SU-DHL-6 (cell line): Measurements from ENCODE around the gene PLCB1.

Experiments
- H2AFZ ChIP-seq: fragments of 200-600 bp; sonication (generic); 2 replicates; pipeline ENCODE4 v1.6.1; 2014; ENCODE audit warnings: low read depth, mild to moderate bottlenecking, moderate library complexity, mixed read lengths, antibody characterized with exemption, low read length; ENCODE audit not compliant: severe bottlenecking
- H3F3A ChIP-seq: fragments of 200-600 bp; shearing (Covaris generic); 2 replicates; pipeline ENCODE4 v1.6.0; 2016; ENCODE audit warnings: antibody characterized with exemption, mild to moderate bottlenecking; ENCODE audit not compliant: insufficient read depth
- H3K27ac ChIP-seq: fragments of 200-600 bp; sonication (generic); 2 replicates; pipeline ENCODE4 v1.5.1; 2016; ENCODE audit warnings: low read depth, mild to moderate bottlenecking, low read length, moderate library complexity, mixed read lengths
- H3K27me3 ChIP-seq: fragments of 200-600 bp; sonication (generic), shearing (Covaris generic); 2 replicates; pipeline ENCODE4 v1.6.0; 2014; ENCODE audit warnings: mild to moderate bottlenecking, low read length
- H3K36me3 ChIP-seq: fragments of 200-600 bp; sonication (generic); 2 replicates; pipeline ENCODE4 v1.6.1; 2014; ENCODE audit warnings: mild to moderate bottlenecking, low read length, mixed read lengths
- H3K4me2 ChIP-seq: fragments of 300-600, 200-600 bp; shearing (Covaris generic), sonication (generic); 2 replicates; pipeline ENCODE4 v1.6.0; 2014; ENCODE audit warnings: low read length, low read depth, mild to moderate bottlenecking; ENCODE audit not compliant: poor library complexity, severe bottlenecking
- H3K4me3 ChIP-seq: fragments of 200-600 bp; sonication (generic); 2 replicates; pipeline ENCODE4 v1.5.1; 2014; ENCODE audit warnings: antibody characterized with exemption, low read length, mild to moderate bottlenecking, mixed read lengths; ENCODE audit not compliant: insufficient read depth, poor library complexity, severe bottlenecking
- H3K79me2 ChIP-seq: fragments of 200-600 bp; sonication (generic); 2 replicates; pipeline ENCODE4 v1.6.1; 2014; ENCODE audit warnings: mild to moderate bottlenecking, low read length, moderate library complexity; ENCODE audit not compliant: insufficient read depth
- H3K9ac ChIP-seq: fragments of 200-600 bp; sonication (generic); 2 replicates; pipeline ENCODE4 v1.7.0; 2014; ENCODE audit warnings: mild to moderate bottlenecking, low read length
- H3K9me2 ChIP-seq: fragments of 200-600 bp; sonication (generic); replicated peaks from 2 replicates; pipeline ENCODE4 v1.6.1; 2014; ENCODE audit warnings: low read length; ENCODE audit not compliant: insufficient read depth
- H3K9me3 ChIP-seq: fragments of 200-600 bp; sonication (generic); 2 replicates; pipeline ENCODE4 v1.6.1; 2014; ENCODE audit warnings: low read length, mixed read lengths; ENCODE audit not compliant: insufficient read depth
- H4K20me1 ChIP-seq: fragments of 200-600 bp; sonication (generic); 2 replicates; pipeline ENCODE4 v1.6.1; 2014; ENCODE audit warnings: low read depth, mild to moderate bottlenecking, antibody characterized with exemption, low read length, moderate library complexity, mixed read lengths
- CTCF ChIP-seq: fragments of 200-600 bp; sonication (generic); IDR thresholded peaks from one replicate; pipeline ENCODE4 v1.5.1; 2017; ENCODE audit warnings: antibody characterized with exemption, mild to moderate bottlenecking, low read length, moderate library complexity; ENCODE audit not compliant: insufficient read depth, poor library complexity, severe bottlenecking
- EZH2phosphoT487 ChIP-seq: fragments of 200-600 bp; sonication (generic), shearing (Covaris generic); conservative IDR thresholded peaks from 2 replicates; pipeline ENCODE4 v1.6.1; 2018; ENCODE audit warnings: mild to moderate bottlenecking, antibody characterized with exemption, low read length, moderate library complexity, mixed read lengths

Gene PLCB1

DNA sequence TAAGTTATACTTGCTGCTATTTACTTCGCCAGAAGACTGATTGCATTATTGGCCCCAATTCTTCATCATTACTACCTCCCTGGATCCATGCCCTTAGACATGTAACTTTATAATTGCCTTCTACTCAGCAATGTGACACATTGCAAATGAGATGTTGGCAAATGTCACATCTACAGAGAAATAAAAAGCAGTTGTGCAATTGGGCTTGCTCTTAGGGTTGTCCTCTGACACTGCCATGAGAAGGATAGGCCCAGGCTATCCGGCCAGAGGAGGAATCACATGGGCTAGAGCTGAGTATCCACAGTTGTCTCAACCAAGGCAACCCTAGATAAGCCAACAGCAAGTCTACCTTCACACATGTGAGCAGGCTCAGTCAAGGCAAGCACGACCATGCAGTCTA, 447.0 kb downstream of the PLCB1 start:
- Histone ChIP-seq H3K9me2 (no peaks in the 10 kb centered on the region), H3K9me3 (no peaks in the 10 kb centered on the region), H4K20me1 (no peaks in the 10 kb centered on the region), H2AFZ (no peak overlapping the region), H3K4me2 (no peak overlapping the region), H3K27me3 (no peaks in the 10 kb centered on the region), H3K27ac (no peak overlapping the region), H3F3A (no peaks in the 10 kb centered on the region), H3K79me2 (no peaks in the 10 kb centered on the region), H3K36me3 (no peaks in the 10 kb centered on the region), H3K4me3 (no peak overlapping the region), H3K9ac (no peak overlapping the region)
- no peak for TF ChIP-seq CTCF
- TF ChIP-seq EZH2phosphoT487, result no peak

GRCh38 chr20:8581446-8582183, 449.5 kb downstream of the PLCB1 start:
- Histone ChIP-seq H3F3A (no peaks in the 10 kb centered on the region), H3K36me3 (no peaks in the 10 kb centered on the region)
- TF ChIP-seq CTCF (no peak), EZH2phosphoT487 (no peak)

GRCh38 chr20:8583012-8583565, 451.0 kb downstream of the PLCB1 start:
- TF ChIP-seq CTCF, result no peak
- no peak for TF ChIP-seq EZH2phosphoT487
- no peaks in the 10 kb centered on the region for H3K79me2 ChIP-seq
- H3K27ac ChIP-seq, result no peak overlapping the region
- no peak overlapping the region for H3K4me2 ChIP-seq
- H4K20me1 ChIP-seq, result no peaks in the 10 kb centered on the region
- H3K4me3 ChIP-seq, result no peak overlapping the region
- H3F3A ChIP-seq, result no peaks in the 10 kb centered on the region
- H3K36me3 ChIP-seq, result no peaks in the 10 kb centered on the region
- H3K9ac ChIP-seq, result no peak overlapping the region
- no peak overlapping the region for H2AFZ ChIP-seq
- 0 out of 2 replicates have a peak, but pooled peaks cover 3% of the 10 kb centered on the region for H3K9me2 ChIP-seq
- H3K27me3 ChIP-seq, result no peaks in the 10 kb centered on the region
- no peaks in the 10 kb centered on the region for H3K9me3 ChIP-seq

More at GRCh38 chr20:8581446-8582183, 449.5 kb downstream of the PLCB1 start:
- Histone ChIP-seq H3K9me2 (0 out of 2 replicates have a peak, but pooled peaks cover 3% of the 10 kb centered on the region), H3K79me2 (no peaks in the 10 kb centered on the region), H2AFZ (no peak overlapping the region), H3K4me2 (no peak overlapping the region), H3K27me3 (no peaks in the 10 kb centered on the region), H3K9ac (no peak overlapping the region), H4K20me1 (no peaks in the 10 kb centered on the region), H3K9me3 (no peaks in the 10 kb centered on the region), H3K27ac (no peak overlapping the region), H3K4me3 (no peak overlapping the region)
